Measurements from ENCODE around the gene SPR.
A peak's percentile ranks its signal among the peaks of the same experiment; 100 is the strongest.

Gene SPR

DNA sequence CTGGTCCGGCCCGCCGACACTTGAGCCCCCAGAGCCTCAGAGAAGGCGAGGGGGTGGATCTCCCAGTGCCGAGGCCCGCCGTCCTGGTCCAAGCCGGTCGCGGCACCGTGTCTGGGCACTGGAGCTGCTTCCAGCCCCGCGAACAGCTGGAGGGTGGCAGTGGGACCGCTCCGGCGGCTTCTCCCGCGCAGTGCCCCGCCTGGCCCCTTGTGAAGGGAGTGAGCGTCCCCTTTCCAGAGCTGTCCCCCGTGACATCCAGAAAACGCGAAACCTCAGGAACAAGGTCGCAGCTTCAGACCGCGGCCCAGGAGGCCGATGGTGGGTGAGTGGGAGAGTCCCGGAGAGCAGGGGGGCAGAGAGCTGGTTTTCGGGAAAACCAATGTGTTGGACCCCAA is 29.5 kb downstream of the SPR start:
- peak; percentile 45 for DNase-seq

DNA sequence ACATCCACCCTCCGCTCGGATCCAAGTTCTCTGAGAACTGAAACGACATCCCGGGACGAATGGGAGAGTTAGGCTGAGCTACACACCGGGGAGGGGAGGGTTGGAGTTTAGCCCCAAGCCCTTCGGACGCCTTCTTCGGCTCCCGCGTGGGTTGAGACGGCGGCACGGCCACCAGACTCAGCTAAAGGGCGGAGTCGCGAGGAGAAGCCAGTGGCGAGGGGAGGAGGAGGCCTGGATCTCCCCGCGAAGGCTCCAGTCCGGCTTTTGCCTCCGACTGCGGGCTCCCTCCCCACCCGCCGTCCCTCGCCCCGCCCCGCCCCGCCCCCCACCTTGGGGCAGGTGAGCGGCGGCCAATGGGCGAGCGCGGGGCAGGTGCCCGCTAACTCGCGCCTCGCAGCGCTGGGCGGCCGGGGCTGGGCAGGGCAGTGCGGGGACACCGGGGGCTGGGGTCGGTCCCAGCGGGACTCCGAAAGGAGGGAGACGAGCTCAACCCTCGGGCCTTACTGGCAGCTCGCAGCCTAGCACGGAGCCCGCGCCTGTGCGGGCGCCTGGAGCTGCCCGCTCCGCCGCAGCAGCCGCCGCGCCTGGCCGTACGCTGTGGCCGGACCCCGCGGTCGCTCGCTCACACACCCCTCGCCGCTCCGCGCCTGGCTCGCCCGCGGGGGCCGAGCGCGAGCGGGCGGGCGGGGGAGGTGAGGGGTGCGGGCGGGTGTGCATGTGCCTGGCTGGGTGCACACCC is 30.1 kb downstream of the SPR start, which contains the start of gene EMX1:
Gene EMX1, plus strand, starts transcription at position 382 of the 739 bp plus-strand sequence. Its CDS starts 334 bp downstream, at position 716.
- peak; percentile 93 for DNase-seq

GRCh38 chr2:72917877-72918553 is 30.8 kb downstream of the SPR start:
- DNase-seq, result peak; percentile 67

DNA sequence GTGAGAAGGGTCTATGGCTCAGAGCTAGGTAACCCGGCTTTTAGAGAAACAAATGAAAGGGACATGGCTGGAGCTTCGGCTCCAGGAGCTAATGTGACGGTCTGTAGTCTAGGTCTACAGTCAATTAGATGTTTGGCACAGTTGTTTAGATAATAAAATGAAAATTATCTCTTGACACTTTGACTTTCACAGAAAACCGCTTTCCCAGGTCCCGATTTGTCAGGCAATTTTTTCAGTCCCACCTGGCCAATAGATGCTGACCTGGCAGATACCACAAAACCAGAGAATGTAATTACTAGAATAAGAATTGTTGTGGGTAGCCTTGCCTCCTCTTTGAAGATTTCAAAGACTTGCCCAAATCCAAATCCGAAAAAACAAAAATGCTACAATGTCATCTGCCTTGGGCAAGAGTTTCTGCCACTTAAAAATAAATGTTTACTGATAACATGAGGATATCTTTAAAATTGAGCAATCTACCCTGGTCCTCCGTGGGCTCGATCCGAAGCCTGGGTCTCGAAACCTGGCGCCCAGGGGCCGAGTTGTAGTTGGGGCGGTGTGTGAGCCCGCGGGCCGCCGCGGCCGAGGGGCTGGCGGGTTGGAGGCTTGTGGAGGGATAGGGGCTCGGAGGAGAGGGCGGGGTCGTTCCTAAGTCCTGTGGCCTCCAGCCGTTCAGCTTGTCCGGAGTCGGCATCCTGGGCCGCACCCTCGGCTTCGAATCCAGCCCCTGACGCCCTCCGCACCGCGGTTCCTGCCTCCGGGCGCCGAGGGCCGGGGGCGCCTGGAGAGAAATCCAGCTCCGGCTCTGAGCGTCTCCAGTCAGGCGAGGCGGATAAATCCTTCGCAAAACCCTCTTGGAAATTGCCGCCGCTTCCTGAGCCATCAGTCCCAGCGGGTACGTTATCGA is 32.5 kb downstream of the SPR start:
- no peak for DNase-seq

GRCh38 chr2:72920318-72921087 is 33.3 kb downstream of the SPR start:
- no peak for DNase-seq

- DNase-seq, result no peak
Observed at GRCh38 chr2:72921088-72921851, 34.1 kb downstream of the SPR start.

DNA sequence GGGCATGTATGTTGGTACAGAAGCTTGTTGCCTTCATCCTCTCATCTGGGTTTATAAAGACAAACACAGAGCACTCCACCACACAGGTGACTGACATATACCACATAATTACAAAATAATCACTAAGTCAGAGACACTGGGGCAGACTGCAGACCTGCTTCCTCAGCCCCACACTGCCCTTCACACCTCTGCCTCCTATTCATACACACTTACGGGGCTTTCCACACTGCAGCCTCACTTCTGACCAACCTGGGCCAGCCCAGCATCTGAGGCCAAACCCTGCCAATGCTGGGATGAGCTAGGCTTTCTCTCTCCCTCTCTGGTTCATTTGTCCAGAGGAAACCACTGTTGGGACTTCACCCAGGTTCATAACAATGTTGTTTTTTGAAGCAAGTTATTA is 34.6 kb downstream of the SPR start:
- no peak for DNase-seq

- DNase-seq, result no peak
Observed at GRCh38 chr2:72923833-72924352, 36.7 kb downstream of the SPR start.

- DNase-seq, result no peak
Observed at GRCh38 chr2:72924353-72925240, 37.4 kb downstream of the SPR start.

GRCh38 chr2:72925328-72925943 is 38.2 kb downstream of the SPR start:
- no peak for DNase-seq

DNA sequence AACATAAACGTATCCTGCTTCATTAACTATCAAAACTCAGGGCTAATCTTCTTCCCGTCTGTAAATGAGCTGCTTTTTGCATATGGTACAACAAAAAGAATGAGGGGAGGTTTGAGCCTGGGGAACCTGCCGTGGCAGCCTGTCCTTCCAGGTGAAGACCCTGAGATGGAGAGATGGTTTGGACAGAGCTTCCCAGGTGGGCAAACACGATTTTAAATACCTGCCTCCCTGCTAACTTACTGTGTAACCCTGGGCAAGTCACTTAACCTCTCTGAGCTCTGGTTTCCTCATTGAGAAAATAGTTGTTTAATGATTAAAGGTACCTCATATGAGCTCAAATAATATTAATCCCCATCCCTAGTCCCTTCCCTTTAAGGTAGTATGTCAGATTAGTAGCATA is 39.2 kb downstream of the SPR start:
- DNase-seq, result no peak

- DNase-seq, result no peak
Observed at GRCh38 chr2:72926811-72927465, 39.7 kb downstream of the SPR start.

DNA sequence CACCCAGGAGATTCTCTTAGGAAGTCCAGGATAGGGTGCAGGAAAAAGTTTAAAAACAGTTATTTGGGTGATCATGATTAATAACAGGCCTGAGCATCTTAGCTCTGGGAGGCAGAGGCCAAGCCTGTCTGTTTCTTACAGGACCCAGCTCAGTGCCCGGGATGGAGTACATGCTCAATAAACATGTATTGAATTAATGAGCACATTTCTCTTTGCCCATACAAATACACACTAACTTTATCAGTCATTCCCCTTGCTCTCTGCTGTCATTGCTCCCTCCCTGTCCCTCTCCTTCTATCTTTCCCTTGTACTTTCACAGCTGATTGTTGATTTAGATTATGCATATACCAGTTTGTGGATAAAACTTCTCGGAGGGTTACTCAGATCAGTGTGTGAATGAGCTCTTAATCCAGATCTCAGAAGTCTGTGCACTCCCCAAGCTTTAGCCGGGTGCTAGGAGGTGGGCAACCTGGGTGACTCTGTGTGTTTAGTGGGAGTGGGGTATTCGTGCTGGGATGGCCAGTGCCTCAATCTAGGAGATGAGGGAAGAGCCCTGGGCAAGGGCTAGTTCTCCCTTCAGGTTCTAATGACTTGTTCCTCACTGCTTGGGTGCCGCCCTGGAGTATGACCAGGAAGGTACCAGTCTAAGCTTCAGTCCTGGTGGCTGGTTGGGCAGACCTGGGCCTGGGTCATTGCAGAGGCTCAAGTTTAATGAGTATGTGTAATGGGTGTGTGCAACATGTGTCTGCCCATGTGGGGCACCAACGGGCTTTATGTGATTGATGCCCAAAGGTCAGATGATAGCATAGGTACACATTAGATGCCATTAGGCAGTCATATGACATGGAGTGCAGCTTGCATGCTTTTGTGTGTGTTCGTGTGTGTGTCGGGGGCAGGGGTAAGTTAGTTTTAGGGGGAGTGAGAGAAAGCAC is 40.7 kb downstream of the SPR start:
- DNase-seq, result no peak

GRCh38 chr2:72929010-72929409 is 41.8 kb downstream of the SPR start:
- no peak for DNase-seq

GRCh38 chr2:72931280-72931910 is 44.2 kb downstream of the SPR start:
- DNase-seq, result no peak

- no peak for DNase-seq
Observed at GRCh38 chr2:72932045-72932740, 45.0 kb downstream of the SPR start.

DNA sequence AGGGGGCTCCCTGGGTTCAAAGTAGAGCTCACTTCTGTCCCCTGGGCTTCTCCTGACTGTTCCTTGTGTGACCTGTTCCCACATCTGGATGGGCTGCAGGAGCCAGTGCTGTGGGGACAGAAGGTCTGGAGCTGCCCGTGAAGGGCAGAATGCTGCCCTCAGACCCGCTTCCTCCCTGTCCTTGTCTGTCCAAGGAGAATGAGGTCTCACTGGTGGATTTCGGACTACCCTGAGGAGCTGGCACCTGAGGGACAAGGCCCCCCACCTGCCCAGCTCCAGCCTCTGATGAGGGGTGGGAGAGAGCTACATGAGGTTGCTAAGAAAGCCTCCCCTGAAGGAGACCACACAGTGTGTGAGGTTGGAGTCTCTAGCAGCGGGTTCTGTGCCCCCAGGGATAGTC is 45.6 kb downstream of the SPR start:
- DNase-seq, result no peak
